Measurements from ENCODE around the gene KIAA0513.

The KIAA0513 gene

GRCh38 chr16:85126705-85127378, 99.2 kb downstream of the KIAA0513 start:
- Histone ChIP-seq H3K4me3 (ENCODE audit: extremely low read depth, insufficient read depth, low read length, poor library complexity, severe bottlenecking) (no peak overlapping the region), H3K36me3 (ENCODE audit: control insufficient read depth, insufficient read depth, low read length) (no peaks in the 10 kb centered on the region), H3K27ac (ENCODE audit: low read depth, low read length, severe bottlenecking) (peak overlapping the region; percentile 59)

DNA sequence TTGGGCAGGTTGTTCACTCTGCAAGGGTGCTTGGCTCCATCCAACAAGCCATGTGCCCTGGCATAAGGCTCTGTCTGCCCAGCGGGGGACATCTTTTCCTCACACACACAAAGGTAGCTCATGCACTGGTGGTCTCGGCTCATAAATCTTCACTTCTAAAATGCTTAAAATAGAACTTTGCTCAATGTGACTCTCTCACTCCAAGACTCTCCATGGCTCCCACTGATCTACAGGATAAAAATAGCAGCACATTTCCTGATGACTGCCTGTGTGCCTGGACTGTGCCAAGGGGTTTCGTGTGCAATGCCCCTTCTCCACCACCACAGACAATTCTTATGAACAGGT, 99.8 kb downstream of the KIAA0513 start:
- H3K4me3 ChIP-seq (ENCODE audit: extremely low read depth, insufficient read depth, low read length, poor library complexity, severe bottlenecking): no peak overlapping the region
- no peaks in the 10 kb centered on the region for H3K9me3 ChIP-seq (ENCODE audit: control insufficient read depth, low read length)
- H3K36me3 ChIP-seq (ENCODE audit: control insufficient read depth, insufficient read depth, low read length): no peaks in the 10 kb centered on the region
- peaks cover 21% of the 10 kb centered on the region for H3K4me1 ChIP-seq (ENCODE audit: control insufficient read depth, insufficient read depth, low read length, poor library complexity, severe bottlenecking)
- 70 to 94% methylated on average over 2 of the region's 3 CpGs for WGBS, 2 experiments (ENCODE audit: insufficient coverage in 2 of 2)
- no peak overlapping the region for H3K27ac ChIP-seq (ENCODE audit: low read depth, low read length, severe bottlenecking)

More at GRCh38 chr16:85126705-85127378, 99.2 kb downstream of the KIAA0513 start:
- Histone ChIP-seq H3K4me1 (ENCODE audit: control insufficient read depth, insufficient read depth, low read length, poor library complexity, severe bottlenecking) (peaks cover 21% of the 10 kb centered on the region), H3K9me3 (ENCODE audit: control insufficient read depth, low read length) (no peaks in the 10 kb centered on the region)
- 17 to 32% methylated on average over 7 to 10 of the region's 20 CpGs for WGBS, 2 experiments (ENCODE audit: insufficient coverage in 2 of 2)

DNA sequence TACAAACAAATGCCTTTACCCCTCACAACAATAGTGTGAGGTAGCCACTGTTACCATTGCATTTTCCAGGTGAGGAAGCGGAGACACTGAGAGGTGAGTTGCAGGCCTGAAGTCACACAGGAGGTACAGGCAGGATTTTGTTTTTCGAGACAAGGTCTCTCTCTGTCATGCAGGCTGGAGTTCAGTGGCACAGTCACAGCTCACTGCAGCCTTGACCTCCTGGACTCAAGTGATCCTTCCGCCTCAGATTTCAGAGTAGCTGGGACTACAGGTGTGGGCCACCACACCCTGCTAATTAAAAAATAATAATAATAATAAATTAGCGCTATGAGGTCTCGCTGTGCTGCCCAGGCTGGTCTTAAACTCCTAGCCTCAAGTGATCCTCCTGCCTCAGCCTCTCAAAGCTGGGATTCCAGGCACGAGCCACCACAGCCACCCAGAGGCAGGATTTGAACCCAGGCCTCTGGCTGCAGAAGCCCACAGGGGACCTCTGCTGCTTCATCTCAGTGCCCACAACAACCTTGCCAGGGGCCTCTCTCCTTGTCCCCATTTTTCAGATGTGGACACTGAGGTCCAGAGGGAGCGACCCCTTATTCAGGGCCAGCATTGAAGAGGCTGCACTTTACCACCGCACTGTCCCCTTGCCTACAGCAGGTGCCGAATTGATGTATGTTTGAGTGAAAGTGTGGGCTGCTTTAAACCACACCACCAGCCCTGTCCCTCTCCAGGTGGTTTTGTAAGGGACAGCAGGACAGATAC, 100.7 kb downstream of the KIAA0513 start:
- peaks cover 21% of the 10 kb centered on the region for H3K4me1 ChIP-seq (ENCODE audit: control insufficient read depth, insufficient read depth, low read length, poor library complexity, severe bottlenecking)
- WGBS, 2 experiments (ENCODE audit: insufficient coverage in 2 of 2): 90 to 93% methylated on average over 4 to 5 of the region's 9 CpGs
- H3K4me3 ChIP-seq (ENCODE audit: extremely low read depth, insufficient read depth, low read length, poor library complexity, severe bottlenecking): no peak overlapping the region
- H3K27ac ChIP-seq (ENCODE audit: low read depth, low read length, severe bottlenecking): no peak overlapping the region
- no peaks in the 10 kb centered on the region for H3K9me3 ChIP-seq (ENCODE audit: control insufficient read depth, low read length)
- H3K36me3 ChIP-seq (ENCODE audit: control insufficient read depth, insufficient read depth, low read length): no peaks in the 10 kb centered on the region

GRCh38 chr16:85129876-85130704, 102.5 kb downstream of the KIAA0513 start:
- Histone ChIP-seq H3K9me3 (ENCODE audit: control insufficient read depth, low read length) (no peaks in the 10 kb centered on the region), H3K4me1 (ENCODE audit: control insufficient read depth, insufficient read depth, low read length, poor library complexity, severe bottlenecking) (peaks cover 14% of the 10 kb centered on the region), H3K4me3 (ENCODE audit: extremely low read depth, insufficient read depth, low read length, poor library complexity, severe bottlenecking) (no peak overlapping the region), H3K36me3 (ENCODE audit: control insufficient read depth, insufficient read depth, low read length) (no peaks in the 10 kb centered on the region), H3K27ac (ENCODE audit: low read depth, low read length, severe bottlenecking) (peak overlapping the region; percentile 45)
- 76 to 85% methylated on average over 8 of the region's 15 CpGs for WGBS, 2 experiments (ENCODE audit: insufficient coverage in 2 of 2)

- Histone ChIP-seq H3K9me3 (ENCODE audit: control insufficient read depth, low read length) (no peaks in the 10 kb centered on the region), H3K36me3 (ENCODE audit: control insufficient read depth, insufficient read depth, low read length) (no peaks in the 10 kb centered on the region), H3K4me3 (ENCODE audit: extremely low read depth, insufficient read depth, low read length, poor library complexity, severe bottlenecking) (no peak overlapping the region), H3K4me1 (ENCODE audit: control insufficient read depth, insufficient read depth, low read length, poor library complexity, severe bottlenecking) (peaks cover 14% of the 10 kb centered on the region), H3K27ac (ENCODE audit: low read depth, low read length, severe bottlenecking) (no peak overlapping the region)
- WGBS, 2 experiments (ENCODE audit: insufficient coverage in 2 of 2): 92 to 94% methylated on average over 4 to 5 of the region's 5 CpGs
Observed at GRCh38 chr16:85130705-85131028, 103.1 kb downstream of the KIAA0513 start.

DNA sequence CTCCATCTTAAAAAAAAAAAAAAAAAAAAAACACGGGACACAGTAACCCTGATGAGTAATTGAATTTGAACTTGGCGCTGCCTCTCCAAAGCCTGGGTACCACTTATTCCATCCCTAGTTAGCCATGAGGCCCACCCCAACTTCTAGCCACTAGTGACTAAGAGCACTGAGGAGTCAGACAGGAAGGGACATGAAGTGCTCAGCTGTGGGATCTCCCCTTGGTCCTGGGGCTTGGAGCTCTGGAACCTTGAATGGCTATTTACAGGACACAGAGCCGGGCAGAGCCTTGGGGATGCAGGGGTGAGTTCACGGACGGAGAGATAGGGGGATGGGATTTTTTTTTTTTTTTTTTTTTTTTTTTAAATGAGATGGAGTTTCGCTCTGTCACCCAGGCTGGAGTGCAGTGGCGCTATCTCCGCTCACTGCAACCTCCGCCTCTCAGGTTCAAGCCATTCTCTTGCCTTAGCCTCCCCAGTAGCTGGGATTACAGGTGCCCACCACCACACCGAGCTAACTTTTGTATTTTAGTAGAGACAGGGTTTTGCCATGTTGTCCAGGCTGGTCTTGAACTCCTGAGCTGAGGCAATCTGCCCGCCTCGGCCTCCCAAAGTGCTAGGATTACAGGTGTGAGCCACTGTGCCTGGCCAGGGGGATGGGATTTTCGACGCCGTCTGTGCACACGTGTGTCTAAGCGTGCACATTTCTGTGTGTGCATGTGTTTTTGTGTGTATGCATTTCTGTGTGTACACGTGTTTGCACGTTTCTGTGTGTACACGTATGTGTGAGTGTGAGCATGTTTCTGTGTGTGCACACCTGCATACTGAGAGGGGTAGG, 105.1 kb downstream of the KIAA0513 start:
- H3K4me1 ChIP-seq (ENCODE audit: control insufficient read depth, insufficient read depth, low read length, poor library complexity, severe bottlenecking): peaks cover 16% of the 10 kb centered on the region
- 93 to 95% methylated on average over 10 to 16 of the region's 20 CpGs for WGBS, 2 experiments (ENCODE audit: insufficient coverage in 2 of 2)
- H3K27ac ChIP-seq (ENCODE audit: low read depth, low read length, severe bottlenecking): no peak overlapping the region
- no peaks in the 10 kb centered on the region for H3K9me3 ChIP-seq (ENCODE audit: control insufficient read depth, low read length)
- no peak overlapping the region for H3K4me3 ChIP-seq (ENCODE audit: extremely low read depth, insufficient read depth, low read length, poor library complexity, severe bottlenecking)
- no peaks in the 10 kb centered on the region for H3K36me3 ChIP-seq (ENCODE audit: control insufficient read depth, insufficient read depth, low read length)

DNA sequence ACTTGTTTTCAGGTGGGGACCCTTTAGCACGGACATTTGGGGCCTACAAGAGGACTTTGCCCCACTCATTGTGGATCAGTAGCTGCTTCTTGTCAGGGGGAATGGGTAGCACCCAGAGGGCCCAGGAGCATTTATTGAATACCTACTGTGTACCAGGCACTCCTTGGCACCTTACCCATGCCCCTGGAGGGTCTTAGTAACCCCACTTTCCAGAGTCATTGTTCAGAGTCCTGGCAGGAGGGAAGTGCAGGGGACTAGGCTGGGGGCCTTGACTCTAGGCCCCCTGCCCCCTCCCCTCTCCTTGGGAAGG, 105.7 kb downstream of the KIAA0513 start:
- Histone ChIP-seq H3K4me3 (ENCODE audit: extremely low read depth, insufficient read depth, low read length, poor library complexity, severe bottlenecking) (no peak overlapping the region), H3K4me1 (ENCODE audit: control insufficient read depth, insufficient read depth, low read length, poor library complexity, severe bottlenecking) (peaks cover 16% of the 10 kb centered on the region), H3K36me3 (ENCODE audit: control insufficient read depth, insufficient read depth, low read length) (no peaks in the 10 kb centered on the region), H3K27ac (ENCODE audit: low read depth, low read length, severe bottlenecking) (no peak overlapping the region), H3K9me3 (ENCODE audit: control insufficient read depth, low read length) (no peaks in the 10 kb centered on the region)
- 88 to 90% methylated on average over 1 of the region's 1 CpG for WGBS, 2 experiments (ENCODE audit: insufficient coverage in 2 of 2)

- WGBS, 2 experiments (ENCODE audit: insufficient coverage in 2 of 2): 90 to 94% methylated on average over 16 to 19 of the region's 19 CpGs
- peaks cover 16% of the 10 kb centered on the region for H3K4me1 ChIP-seq (ENCODE audit: control insufficient read depth, insufficient read depth, low read length, poor library complexity, severe bottlenecking)
- H3K9me3 ChIP-seq (ENCODE audit: control insufficient read depth, low read length): no peaks in the 10 kb centered on the region
- H3K27ac ChIP-seq (ENCODE audit: low read depth, low read length, severe bottlenecking): no peak overlapping the region
- H3K36me3 ChIP-seq (ENCODE audit: control insufficient read depth, insufficient read depth, low read length): no peaks in the 10 kb centered on the region
- H3K4me3 ChIP-seq (ENCODE audit: extremely low read depth, insufficient read depth, low read length, poor library complexity, severe bottlenecking): no peak overlapping the region
Observed at GRCh38 chr16:85134076-85134788, 106.6 kb downstream of the KIAA0513 start.

- no peaks in the 10 kb centered on the region for H3K36me3 ChIP-seq (ENCODE audit: control insufficient read depth, insufficient read depth, low read length)
- no peak overlapping the region for H3K4me3 ChIP-seq (ENCODE audit: extremely low read depth, insufficient read depth, low read length, poor library complexity, severe bottlenecking)
- 90 to 93% methylated on average over 9 to 10 of the region's 14 CpGs for WGBS, 2 experiments (ENCODE audit: insufficient coverage in 2 of 2)
- H3K9me3 ChIP-seq (ENCODE audit: control insufficient read depth, low read length): no peaks in the 10 kb centered on the region
- H3K4me1 ChIP-seq (ENCODE audit: control insufficient read depth, insufficient read depth, low read length, poor library complexity, severe bottlenecking): peaks cover 15% of the 10 kb centered on the region
- H3K27ac ChIP-seq (ENCODE audit: low read depth, low read length, severe bottlenecking): no peak overlapping the region
Observed at GRCh38 chr16:85134789-85135142, 107.2 kb downstream of the KIAA0513 start.

GRCh38 chr16:85136213-85136701, 108.7 kb downstream of the KIAA0513 start:
- WGBS, 2 experiments (ENCODE audit: insufficient coverage in 2 of 2): 75 to 80% methylated on average over 11 of the region's 12 CpGs
- Histone ChIP-seq H3K9me3 (ENCODE audit: control insufficient read depth, low read length) (no peaks in the 10 kb centered on the region), H3K4me3 (ENCODE audit: extremely low read depth, insufficient read depth, low read length, poor library complexity, severe bottlenecking) (no peak overlapping the region), H3K4me1 (ENCODE audit: control insufficient read depth, insufficient read depth, low read length, poor library complexity, severe bottlenecking) (peaks cover 8% of the 10 kb centered on the region), H3K27ac (ENCODE audit: low read depth, low read length, severe bottlenecking) (peak overlapping the region; percentile 59), H3K36me3 (ENCODE audit: control insufficient read depth, insufficient read depth, low read length) (no peaks in the 10 kb centered on the region)

Data from mesodermal cell (in vitro differentiated cells).